Central memory CD4-positive, alpha-beta T cell (primary cell): ENCODE measurements around the gene MIB1.
A peak's percentile ranks its signal among the peaks of the same experiment; 100 is the strongest.
"Not testable (repeated sequence)": the region's sequence is repeated elsewhere in the genome, so short reads cannot be mapped to it uniquely, and the experiment has no call there.

Source experiments
- DNase-seq: peaks from one replicate; pipeline ENCODE4 v3.0.0; 2022

The MIB1 gene

GRCh38 chr18:21743166-21743832 lies 2.7 kb downstream of the MIB1 start:
- peak; percentile 16 for DNase-seq

DNA sequence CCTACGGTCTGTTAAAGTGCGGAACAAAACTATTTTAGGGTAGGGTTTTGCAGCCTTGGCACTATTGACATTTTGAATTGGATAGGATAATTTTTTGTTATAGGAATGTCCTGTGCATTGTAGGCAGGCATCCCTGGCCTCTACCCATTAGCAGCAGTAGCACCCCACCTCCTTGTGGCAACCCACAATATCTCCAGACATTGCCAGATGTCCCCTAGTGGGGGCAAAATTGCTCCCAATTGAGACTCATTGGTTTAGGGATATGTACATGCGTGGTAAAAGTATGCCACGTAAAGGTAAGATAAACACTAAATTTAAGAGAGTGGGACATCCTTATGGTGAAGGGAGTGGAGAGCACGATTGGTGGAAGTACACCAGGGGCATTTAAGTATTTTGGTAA lies 4.6 kb downstream of the MIB1 start:
- DNase-seq = peak; percentile 15

GRCh38 chr18:21747268-21747667 lies 6.7 kb downstream of the MIB1 start:
- DNase-seq = no peak

- DNase-seq = no peak
These were observed 7.4 kb downstream of the MIB1 start for GRCh38 chr18:21747764-21748693.

DNA sequence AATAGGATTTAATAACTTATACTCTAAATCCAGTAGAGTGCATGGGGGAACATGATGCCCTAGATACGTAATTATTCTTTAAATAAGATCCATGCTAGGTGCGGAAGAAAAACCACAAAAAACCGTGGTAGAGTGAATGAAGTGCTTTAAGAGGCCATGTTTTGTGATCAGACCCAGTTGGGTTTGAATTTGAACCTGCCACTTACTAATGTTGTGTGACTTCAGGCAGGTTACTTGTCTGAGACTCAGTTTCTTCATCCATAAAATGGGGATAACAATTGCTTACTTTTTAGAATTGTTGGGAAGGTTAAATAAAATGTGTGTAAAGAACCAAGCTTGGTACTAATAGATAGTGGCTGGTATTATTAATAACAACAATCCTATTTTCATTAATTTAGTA lies 17.2 kb downstream of the MIB1 start:
- DNase-seq = no peak

GRCh38 chr18:21759836-21760235 lies 19.2 kb downstream of the MIB1 start:
- no peak for DNase-seq

DNA sequence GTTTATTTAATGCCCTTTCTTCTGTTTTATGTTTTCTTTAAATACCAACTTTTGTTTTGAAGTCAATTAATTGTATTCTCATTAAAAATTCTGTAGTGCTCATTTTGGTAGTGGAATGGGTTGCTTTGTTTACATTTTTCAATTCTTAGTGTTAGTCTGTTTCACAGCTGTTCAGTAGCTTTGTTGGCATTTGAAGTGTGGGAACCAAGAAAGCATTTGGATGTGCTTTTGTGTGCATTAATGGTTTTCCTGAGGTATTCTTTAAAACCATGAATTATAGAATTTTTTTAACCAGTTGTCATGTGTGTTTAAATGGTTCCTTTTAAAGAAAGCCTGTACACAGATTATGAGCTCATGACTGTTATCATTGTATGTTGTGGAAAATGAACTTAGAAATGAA lies 19.7 kb downstream of the MIB1 start:
- no peak for DNase-seq

- DNase-seq = no peak
These were observed 21.0 kb downstream of the MIB1 start for GRCh38 chr18:21761471-21762115.

- no peak for DNase-seq
These were observed 21.7 kb downstream of the MIB1 start for GRCh38 chr18:21762181-21762772.

- no peak for DNase-seq
These were observed 23.5 kb downstream of the MIB1 start for GRCh38 chr18:21763846-21764646.

DNA sequence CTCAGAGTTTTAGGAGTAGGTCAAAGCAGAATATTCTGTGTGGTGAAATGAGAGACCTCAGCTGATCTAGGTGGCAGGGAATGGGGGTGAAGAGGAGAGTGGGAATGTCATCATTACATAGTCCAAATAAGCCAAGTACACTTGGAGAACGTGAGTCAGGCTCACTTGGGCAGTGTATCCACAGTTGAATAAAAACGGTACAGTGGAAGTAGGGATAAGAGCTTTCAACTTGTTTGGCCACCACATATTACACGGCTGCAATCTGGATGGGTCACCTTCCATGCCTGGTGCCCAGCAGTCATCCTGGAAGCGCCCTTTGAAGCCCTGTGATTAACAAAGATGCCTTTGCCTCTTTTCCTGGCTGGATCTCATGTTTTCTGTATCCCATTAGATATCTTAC lies 28.6 kb downstream of the MIB1 start:
- DNase-seq = no peak

- DNase-seq = no peak
These were observed 34.1 kb downstream of the MIB1 start for GRCh38 chr18:21774722-21775121.

DNA sequence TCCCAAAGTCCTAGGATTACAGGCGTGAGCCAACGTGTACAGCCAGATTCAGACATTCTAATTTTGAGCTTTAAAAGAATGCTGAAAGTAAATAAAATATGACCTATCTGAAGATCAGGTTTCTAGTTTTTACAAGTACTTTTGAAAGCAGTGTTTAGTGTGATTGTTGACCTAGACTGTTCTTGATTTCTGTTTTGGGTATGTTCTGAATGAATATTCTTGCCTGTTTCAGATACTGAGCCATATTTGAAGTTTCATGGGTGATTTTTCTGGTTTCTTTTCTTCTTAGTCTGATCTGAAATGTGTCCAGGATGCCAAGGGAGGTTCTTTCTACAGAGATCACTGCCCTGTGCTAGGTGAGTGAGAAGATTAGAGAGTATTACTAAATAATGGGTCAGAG lies 37.2 kb downstream of the MIB1 start:
- DNase-seq = no peak

DNA sequence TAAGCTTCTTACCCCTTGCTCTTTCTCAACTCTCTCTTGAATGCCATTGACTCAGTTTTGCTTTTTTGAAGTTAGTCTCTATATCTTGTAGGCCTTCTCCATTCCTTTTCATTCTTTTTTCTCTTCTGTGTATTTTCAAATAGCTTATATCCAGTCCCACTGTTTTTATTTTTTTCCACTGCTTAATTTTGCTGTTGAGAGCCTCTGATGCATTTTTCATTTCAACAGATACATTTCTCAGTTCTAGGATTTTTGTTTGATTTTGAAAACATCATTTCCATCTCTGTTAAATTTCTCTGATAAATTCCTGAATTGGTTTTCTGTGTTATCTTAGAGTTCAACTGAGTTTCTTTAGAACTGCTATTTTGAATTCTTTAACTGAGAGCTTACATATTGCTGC lies 45.9 kb downstream of the MIB1 start:
- no peak for DNase-seq

- not testable (repeated sequence) for DNase-seq
These were observed 55.5 kb downstream of the MIB1 start for GRCh38 chr18:21796089-21796488.

DNA sequence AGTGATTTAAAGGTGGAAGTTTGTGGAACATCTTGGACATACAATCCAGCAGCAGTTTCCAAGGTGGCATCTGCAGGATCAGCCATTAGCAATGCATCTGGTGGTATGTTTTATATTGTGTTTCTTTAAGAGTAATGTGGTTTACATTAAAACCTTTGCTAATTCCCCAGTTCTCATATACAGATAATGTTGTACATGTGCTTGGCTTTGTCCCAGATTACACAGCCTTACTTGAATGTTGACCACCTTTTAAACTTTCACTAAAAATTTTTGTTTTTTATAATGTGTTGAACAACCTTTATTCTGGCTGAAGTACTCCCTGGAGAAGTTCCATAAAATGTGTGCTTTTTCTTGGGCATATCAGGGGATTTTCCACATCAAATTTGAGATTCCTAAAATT lies 57.5 kb downstream of the MIB1 start:
- DNase-seq = no peak

DNA sequence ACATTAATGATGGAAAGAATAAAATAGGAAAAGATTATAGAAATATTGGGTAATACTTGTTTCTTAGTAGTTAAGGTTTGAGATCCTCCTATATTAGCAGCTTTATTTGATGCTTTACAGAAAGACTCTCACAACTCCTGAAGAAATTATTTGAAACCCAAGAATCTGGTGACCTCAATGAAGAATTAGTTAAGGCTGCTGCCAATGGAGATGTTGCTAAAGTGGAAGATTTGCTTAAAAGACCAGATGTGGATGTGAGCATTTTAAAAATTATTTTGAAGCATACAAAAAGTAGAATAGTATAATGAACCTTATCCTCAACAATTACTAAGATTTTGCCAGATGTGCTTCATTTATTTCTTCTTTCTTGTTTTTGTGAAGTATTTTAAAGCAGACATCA lies 59.1 kb downstream of the MIB1 start:
- no peak for DNase-seq

GRCh38 chr18:21803495-21803894 lies 62.9 kb downstream of the MIB1 start:
- DNase-seq = no peak

- no peak for DNase-seq
These were observed 65.3 kb downstream of the MIB1 start for GRCh38 chr18:21805771-21806366.

- DNase-seq = no peak
These were observed 67.6 kb downstream of the MIB1 start for GRCh38 chr18:21808185-21808584.

GRCh38 chr18:21809725-21810124 lies 69.1 kb downstream of the MIB1 start:
- DNase-seq = no peak

DNA sequence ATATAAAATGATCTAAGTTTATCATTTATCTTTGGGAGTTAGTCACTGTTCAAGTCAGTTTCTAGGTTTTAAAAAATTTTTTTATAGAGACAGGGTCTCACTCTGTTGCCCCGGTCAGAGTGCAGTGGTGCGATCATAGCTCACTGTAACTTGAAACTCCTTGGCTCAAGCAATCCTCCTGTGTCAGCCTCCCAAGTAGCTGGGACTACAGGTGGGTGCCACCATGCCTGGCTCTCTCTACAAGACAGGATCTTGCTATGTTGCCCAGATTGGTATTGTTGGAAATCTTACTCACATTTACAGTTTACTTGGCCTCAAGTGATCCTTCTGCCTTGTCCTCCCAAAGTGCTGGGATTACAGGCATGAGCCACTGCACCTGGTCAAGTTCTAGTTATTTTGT lies 74.5 kb downstream of the MIB1 start:
- no peak for DNase-seq
